HepG2 (cell line): Measurements from ENCODE around the gene DNPH1. TPM values are rescaled to one million over a fixed set of nuclear protein-coding genes. Genes with fewer than 3 reads are reported as not detected.

Experiments used
- ATF2 ChIP-seq: sonication (generic); formaldehyde crosslinking; IDR thresholded peaks from 2 replicates; pipeline ENCODE4 v1.4.0; 2020; ENCODE audit warnings: missing genetic modification reagents
- EZH2 ChIP-seq: conservative IDR thresholded peaks from 2 replicates; pipeline ENCODE4 v1.6.1; 2012; ENCODE audit warnings: mild to moderate bottlenecking, low read depth, low read length, moderate library complexity
- HNRNPK ChIP-seq: fragments of 200-400 bp; formaldehyde crosslinking; IDR thresholded peaks from 2 replicates; pipeline ENCODE4 v1.6.1; 2018; ENCODE audit warnings: low read length, low read depth, moderate library complexity, mild to moderate bottlenecking; ENCODE audit not compliant: poor library complexity, severe bottlenecking
- HOXA5 ChIP-seq: sonication (generic); formaldehyde crosslinking; IDR thresholded peaks from 2 replicates; pipeline ENCODE4 v1.4.0; 2020; ENCODE audit warnings: missing genetic modification reagents
- KDM3A ChIP-seq: IDR thresholded peaks from 2 replicates; pipeline ENCODE4 v1.6.1; 2018; ENCODE audit warnings: low read depth, missing compliant biosample characterization
- KLF12 ChIP-seq: sonication (generic); formaldehyde crosslinking; IDR thresholded peaks from 2 replicates; pipeline ENCODE4 v1.4.0; 2020; ENCODE audit warnings: missing genetic modification reagents, borderline replicate concordance
- LBX2 ChIP-seq: sonication (generic); formaldehyde crosslinking; IDR thresholded peaks from 2 replicates; pipeline ENCODE4 v1.5.0; 2020; ENCODE audit warnings: missing genetic modification reagents, mild to moderate bottlenecking, borderline replicate concordance
- MEIS1 ChIP-seq: sonication (generic); formaldehyde crosslinking; IDR thresholded peaks from 2 replicates; pipeline ENCODE4 v1.9.0; 2021; ENCODE audit warnings: mild to moderate bottlenecking, missing genetic modification reagents, moderate library complexity, borderline replicate concordance
- NAIF1 ChIP-seq: sonication (generic); formaldehyde crosslinking; IDR thresholded peaks from 2 replicates; pipeline ENCODE4 v1.5.0; 2020; ENCODE audit warnings: mild to moderate bottlenecking, missing genetic modification reagents, borderline replicate concordance
- NONO ChIP-seq, 2 experiments: fragments of 450-650 bp in 1 of 2; sonication (generic) in 1 of 2; formaldehyde crosslinking in 1 of 2; IDR thresholded peaks in 1 of 2; conservative IDR thresholded peaks in 1 of 2; 2 replicates each; pipeline versions ENCODE4 v1.6.1 to v1.8.0; 2017 to 2022; ENCODE audit warnings: mild to moderate bottlenecking in 1 of 2, missing genetic modification reagents in 1 of 2, moderate library complexity in 1 of 2
- RFX5 ChIP-seq: IDR thresholded peaks from 2 replicates; pipeline ENCODE4 v1.6.1; 2011; ENCODE audit warnings: low read depth, low read length, improper control_type of control experiment
- RFXAP ChIP-seq: sonication (generic); formaldehyde crosslinking; IDR thresholded peaks from 2 replicates; pipeline ENCODE4 v1.4.0; 2020; ENCODE audit warnings: missing genetic modification reagents, borderline replicate concordance
- TBX2 ChIP-seq: sonication (generic); formaldehyde crosslinking; IDR thresholded peaks from 2 replicates; pipeline ENCODE4 v1.5.0; 2020; ENCODE audit warnings: missing genetic modification reagents, mild to moderate bottlenecking, borderline replicate concordance
- TCF7L2 ChIP-seq: IDR thresholded peaks from 2 replicates; pipeline ENCODE4 v1.6.1; 2011; ENCODE audit warnings: mild to moderate bottlenecking, low read depth, low read length, moderate library complexity
- ZNF143 ChIP-seq: sonication (generic); formaldehyde crosslinking; IDR thresholded peaks from 2 replicates; pipeline ENCODE4 v1.4.0; 2020; ENCODE audit warnings: missing genetic modification reagents
- ZNF552 ChIP-seq: sonication (generic); formaldehyde crosslinking; IDR thresholded peaks from 2 replicates; pipeline ENCODE4 v1.9.0; 2022; ENCODE audit warnings: missing genetic modification reagents, mild to moderate bottlenecking, borderline replicate concordance
- ZNF557 ChIP-seq: sonication (generic); formaldehyde crosslinking; IDR thresholded peaks from 2 replicates; pipeline ENCODE4 v1.4.0; 2020; ENCODE audit warnings: missing genetic modification reagents
- ZSCAN5A ChIP-seq: sonication (generic); formaldehyde crosslinking; IDR thresholded peaks from 2 replicates; pipeline ENCODE4 v1.8.0; 2022; ENCODE audit warnings: mild to moderate bottlenecking, missing genetic modification reagents, borderline replicate concordance
- polyA plus RNA-seq, 8 experiments: library from polyadenylated mRNA; depleted of rRNA in 3 of 8; stranded (reverse) in 7 of 8; unstranded in 1 of 8; fragments of >200 nt; fragmentation: Illumina TruSeq in 4 of 8; extraction: Trizol in 4 of 8; gene quantifications; 2 replicates each; pipeline versions ENCODE4 v1.2.1 to v1.2.3, GENCODE V29; 2011 to 2016; ENCODE audit warnings: low read depth in 4 of 8, missing spikeins in 1 of 8, mixed read lengths in 1 of 8; ENCODE audit not compliant: insufficient read depth in 1 of 8
- total RNA-seq, 5 experiments: library from RNA; depleted of rRNA; stranded (reverse); fragments of >200 nt; fragmentation: Illumina TruSeq; extraction: Trizol; gene quantifications; 2 replicates each; pipeline ENCODE4 v1.2.3, GENCODE V29; 2016; ENCODE audit warnings: low read depth in 1 of 5
- TF ChIP-seq, protein P1 (sequence below): sonication (generic); formaldehyde crosslinking; IDR thresholded peaks from 2 replicates; pipeline ENCODE4 v1.5.1; 2020; ENCODE audit warnings: mild to moderate bottlenecking, missing genetic modification reagents, moderate library complexity
- TF ChIP-seq, protein P2 (sequence below): sonication (generic); formaldehyde crosslinking; IDR thresholded peaks from 2 replicates; pipeline ENCODE4 v1.5.0; 2020; ENCODE audit warnings: missing genetic modification reagents
- TF ChIP-seq, protein P3 (sequence below): sonication (generic); formaldehyde crosslinking; IDR thresholded peaks from 2 replicates; pipeline ENCODE4 v1.8.0; 2022; ENCODE audit warnings: mild to moderate bottlenecking, missing genetic modification reagents, moderate library complexity

Gene DNPH1
- total and polyA plus RNA-seq, 2 of the 13 experiments (the other 11 are each of a cell fraction or from before 2014, with no cell fraction given): 56.5 to 75.1 TPM

DNA sequence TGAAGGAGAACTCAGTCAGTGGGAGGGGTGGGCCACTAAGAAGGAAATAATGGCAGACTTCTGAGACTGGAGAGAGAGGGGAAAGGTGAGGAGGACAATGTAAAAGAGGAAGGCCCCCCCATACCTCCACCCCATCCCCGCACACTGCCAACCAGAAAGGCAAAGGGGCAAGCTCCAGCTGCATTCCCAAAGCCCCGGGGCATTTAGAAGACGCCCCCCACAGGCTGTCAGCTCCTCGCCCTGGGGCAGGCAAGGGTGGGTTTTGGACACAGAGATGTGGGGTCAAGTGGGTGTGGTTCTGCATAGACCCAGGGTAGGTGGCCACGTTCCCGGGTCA is 48.0 kb upstream of the DNPH1 start (continued):
- TF ChIP-seq, protein P1, sequence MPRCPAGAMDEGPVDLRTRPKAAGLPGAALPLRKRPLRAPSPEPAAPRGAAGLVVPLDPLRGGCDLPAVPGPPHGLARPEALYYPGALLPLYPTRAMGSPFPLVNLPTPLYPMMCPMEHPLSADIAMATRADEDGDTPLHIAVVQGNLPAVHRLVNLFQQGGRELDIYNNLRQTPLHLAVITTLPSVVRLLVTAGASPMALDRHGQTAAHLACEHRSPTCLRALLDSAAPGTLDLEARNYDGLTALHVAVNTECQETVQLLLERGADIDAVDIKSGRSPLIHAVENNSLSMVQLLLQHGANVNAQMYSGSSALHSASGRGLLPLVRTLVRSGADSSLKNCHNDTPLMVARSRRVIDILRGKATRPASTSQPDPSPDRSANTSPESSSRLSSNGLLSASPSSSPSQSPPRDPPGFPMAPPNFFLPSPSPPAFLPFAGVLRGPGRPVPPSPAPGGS (CRISPR knock-in tag): no peak
- peak; percentile 20; the same call in 1 of the 2 replicates for TF ChIP-seq ZNF143 (CRISPR knock-in tag)
- no peak for TF ChIP-seq LBX2
- TF ChIP-seq, protein P2, sequence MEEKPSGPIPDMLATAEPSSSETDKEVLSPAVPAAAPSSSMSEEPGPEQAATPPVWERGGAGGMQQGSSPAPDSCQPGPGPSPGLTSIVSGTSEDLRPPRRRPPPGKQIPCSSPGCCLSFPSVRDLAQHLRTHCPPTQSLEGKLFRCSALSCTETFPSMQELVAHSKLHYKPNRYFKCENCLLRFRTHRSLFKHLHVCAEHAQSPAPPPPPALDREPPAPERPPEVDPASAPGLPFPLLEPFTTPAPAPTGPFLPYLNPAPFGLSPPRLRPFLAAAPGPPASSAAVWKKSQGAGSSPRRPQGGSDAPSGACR: 0 out of 2 replicates have a peak, but pooled peaks have one; percentile 3
- TF ChIP-seq TBX2 (CRISPR knock-in tag): no peak
- TF ChIP-seq NONO (IDR thresholded peaks at IDR 0.05): no peak
- TF ChIP-seq NONO (CRISPR knock-in tag; conservative IDR thresholded peaks at IDR 0.05): 0 out of 2 replicates have a peak, but pooled peaks have one; percentile 16
- no peak for TF ChIP-seq ZNF552 (CRISPR knock-in tag)
- TF ChIP-seq ZSCAN5A (CRISPR knock-in tag): no peak
- 0 out of 2 replicates have a peak, but pooled peaks have one; percentile 66 for TF ChIP-seq RFXAP
- no peak for TF ChIP-seq ATF2 (CRISPR knock-in tag)
- peak; percentile 54; the same call in 1 of the 2 replicates for TF ChIP-seq HOXA5 (CRISPR knock-in tag)
- TF ChIP-seq ZNF557: 0 out of 2 replicates have a peak, but pooled peaks have one; percentile 70
- no peak for TF ChIP-seq NAIF1 (CRISPR knock-in tag)
- TF ChIP-seq RFX5: no peak
- no peak for TF ChIP-seq TCF7L2
- no peak for TF ChIP-seq HNRNPK
- TF ChIP-seq KLF12: 0 out of 2 replicates have a peak, but pooled peaks have one; percentile 75
- no peak for TF ChIP-seq MEIS1 (CRISPR knock-in tag)
- no peak for TF ChIP-seq KDM3A (CRISPR knock-in tag)
- no peak for TF ChIP-seq EZH2
- TF ChIP-seq, protein P3, sequence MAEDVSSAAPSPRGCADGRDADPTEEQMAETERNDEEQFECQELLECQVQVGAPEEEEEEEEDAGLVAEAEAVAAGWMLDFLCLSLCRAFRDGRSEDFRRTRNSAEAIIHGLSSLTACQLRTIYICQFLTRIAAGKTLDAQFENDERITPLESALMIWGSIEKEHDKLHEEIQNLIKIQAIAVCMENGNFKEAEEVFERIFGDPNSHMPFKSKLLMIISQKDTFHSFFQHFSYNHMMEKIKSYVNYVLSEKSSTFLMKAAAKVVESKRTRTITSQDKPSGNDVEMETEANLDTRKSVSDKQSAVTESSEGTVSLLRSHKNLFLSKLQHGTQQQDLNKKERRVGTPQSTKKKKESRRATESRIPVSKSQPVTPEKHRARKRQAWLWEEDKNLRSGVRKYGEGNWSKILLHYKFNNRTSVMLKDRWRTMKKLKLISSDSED: no peak
